IMR-90 (cell line): ENCODE data around the gene TMEM219.

ENCODE experiments used
- CTCF ChIP-seq: conservative IDR thresholded peaks from 2 replicates; pipeline ENCODE4 v1.5.1; 2012; ENCODE audit warnings: mild to moderate bottlenecking, low read depth, low read length, improper control_type of control experiment
- FOS ChIP-seq: fragments of 150-350 bp; IDR thresholded peaks from 2 replicates; pipeline ENCODE4 v1.6.1; 2016; ENCODE audit warnings: low read depth, low read length
- NFE2L2 ChIP-seq: fragments of 150-350 bp; IDR thresholded peaks from 2 replicates; pipeline ENCODE4 v1.6.1; 2016; ENCODE audit warnings: low read depth, mild to moderate bottlenecking, low read length

- TF ChIP-seq CTCF (no peak), FOS (no peak), NFE2L2 (no peak)
These were observed 44.9 kb downstream of the TMEM219 start for GRCh38 chr16:30006659-30007377.
